Immature natural killer cell (primary cell): ENCODE results near the gene SSBP4. TPM values are rescaled to one million over a fixed set of nuclear protein-coding genes. Genes with fewer than 3 reads are reported as not detected.
"Not testable (repeated sequence)": the region's sequence is repeated elsewhere in the genome, so short reads cannot be mapped to it uniquely, and the experiment has no call there.

Experiments used
- DNase-seq, 3 donors: peaks; one replicate each; pipeline ENCODE4 v3.0.0; 2022; ENCODE audit warnings: mixed read lengths in 1 of 3
- H3K27ac Mint-ChIP-seq, 6 donors: one replicate each; pipeline ENCODE4 v1.8.0; 2020; ENCODE audit warnings: mixed read lengths in 6 of 6, mild to moderate bottlenecking in 5 of 6, inconsistent platforms in 4 of 6, moderate library complexity in 3 of 6
- H3K27me3 Mint-ChIP-seq, 3 donors: one replicate each; pipeline ENCODE4 v1.8.0; 2020 to 2021; ENCODE audit warnings: low read depth in 3 of 3, mild to moderate bottlenecking in 3 of 3, mixed read lengths in 3 of 3, moderate library complexity in 3 of 3, inconsistent platforms in 1 of 3
- H3K36me3 Mint-ChIP-seq, 3 donors: one replicate each; pipeline ENCODE4 v1.8.0; 2020; ENCODE audit warnings: mixed read lengths in 3 of 3, inconsistent platforms in 2 of 3, mild to moderate bottlenecking in 2 of 3
- H3K4me1 Mint-ChIP-seq, 2 donors: one replicate each; pipeline ENCODE4 v1.8.0; 2020; ENCODE audit warnings: inconsistent platforms in 2 of 2, mild to moderate bottlenecking in 2 of 2, mixed read lengths in 2 of 2, moderate library complexity in 1 of 2
- H3K4me3 Mint-ChIP-seq, 5 donors: one replicate each; pipeline ENCODE4 v1.8.0; 2020; ENCODE audit warnings: mild to moderate bottlenecking in 5 of 5, mixed read lengths in 5 of 5, inconsistent platforms in 3 of 5, moderate library complexity in 3 of 5
- H3K9me3 Mint-ChIP-seq, 6 donors: one replicate each; pipeline ENCODE4 v1.8.0; 2020; ENCODE audit warnings: mild to moderate bottlenecking in 6 of 6, mixed read lengths in 6 of 6, inconsistent platforms in 4 of 6, moderate library complexity in 3 of 6
- polyA plus RNA-seq, 3 donors: library from polyadenylated mRNA; unstranded; fragments of 300-500 nt; fragmentation: Illumina TruSeq; gene quantifications; one replicate each; pipeline ENCODE4 v1.2.3, GENCODE V29; 2021

Gene SSBP4
- polyA plus RNA-seq, result 100 to 1,000 TPM in 2 of 3 donors, 10 to 100 TPM in 1; 73.5 to 122 (median 107) TPM

- Mint-ChIP-seq H3K4me3 (peak within 1 kb of the TSS; percentile 91 to 98 (median 95)), H3K27me3 (peaks cover 17 to 28% (median 28%) of the 10 kb centered on the region in 3 donors), H3K27ac (peak within 1 kb of the TSS; percentile 95 to 99 (median 98)), H3K9me3 (no peaks in the 10 kb centered on the region), H3K36me3 (no peaks in the 10 kb centered on the region), H3K4me1 (peaks cover 81 to 86% of the 10 kb centered on the region in 2 donors)
- DNase-seq, result peak; percentile 78 to 85 (median 84)
Measured at GRCh38 chr19:18419195-18419698, at the start of gene SSBP4. Gene SSBP4, plus strand, starts transcription at chr19:18419398. Its CDS starts 251 bp downstream, at chr19:18419649.

DNA sequence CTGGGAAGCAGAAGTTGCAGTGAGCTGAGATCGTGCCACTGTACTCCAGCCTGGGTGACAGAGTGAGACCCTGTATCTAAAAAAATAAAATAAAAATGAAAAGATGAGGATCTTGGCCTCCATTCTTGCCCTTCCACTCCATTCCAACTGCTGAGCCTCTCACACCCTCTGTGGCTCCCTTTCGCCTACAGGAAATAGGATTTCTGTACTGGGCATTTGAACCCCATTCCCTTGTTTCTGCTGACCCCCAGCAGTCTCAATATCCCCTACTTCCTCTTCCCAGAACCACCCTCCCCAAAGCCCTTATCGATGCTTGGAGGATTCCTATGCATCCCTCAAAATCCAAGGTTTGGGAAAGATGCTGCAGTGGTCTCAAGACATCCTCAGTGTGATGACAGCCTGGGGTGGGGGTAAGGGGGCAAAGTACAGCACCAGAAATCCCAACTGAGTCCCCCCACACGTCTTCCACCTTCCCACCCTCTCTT lies 45.7 kb upstream of the SSBP4 start:
- no peaks in the 10 kb centered on the region for H3K36me3 Mint-ChIP-seq
- no peak for DNase-seq
- H3K27me3 Mint-ChIP-seq, result peaks cover 6 to 9% (median 7%) of the 10 kb centered on the region in 3 donors
- H3K4me3 Mint-ChIP-seq, result peak overlapping the region; percentile 75 to 82 (median 77)
- no peaks in the 10 kb centered on the region for H3K9me3 Mint-ChIP-seq
- H3K4me1 Mint-ChIP-seq, result peaks cover 18 to 29% of the 10 kb centered on the region in 2 donors
- H3K27ac Mint-ChIP-seq, result peak overlapping the region; percentile 84 to 98 (median 95)

GRCh38 chr19:18373892-18374629 lies 45.1 kb upstream of the SSBP4 start:
- peaks cover 6 to 9% (median 7%) of the 10 kb centered on the region in 3 donors for H3K27me3 Mint-ChIP-seq
- H3K9me3 Mint-ChIP-seq, result no peaks in the 10 kb centered on the region

DNA sequence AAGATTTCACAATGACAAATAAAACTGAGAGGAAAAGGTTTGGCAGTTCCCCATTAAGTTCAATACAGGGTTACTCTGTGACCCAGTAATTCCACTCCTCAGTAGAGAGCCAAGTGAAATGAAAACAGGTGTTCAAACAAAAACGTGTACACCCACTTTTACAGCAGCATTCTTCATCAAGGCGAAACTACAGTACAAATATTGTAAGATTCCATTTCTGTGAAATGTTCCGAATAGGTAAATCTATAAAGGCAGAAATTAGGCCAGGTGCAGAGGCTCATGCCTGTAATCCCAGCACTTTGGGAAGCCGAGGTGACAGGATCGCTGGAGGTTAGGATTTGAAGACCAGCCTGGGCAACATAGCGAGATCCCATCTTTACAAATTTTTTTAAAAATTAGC lies 42.2 kb upstream of the SSBP4 start:
- Mint-ChIP-seq H3K36me3 (no peaks in the 10 kb centered on the region), H3K4me3 (no peak overlapping the region), H3K9me3 (no peaks in the 10 kb centered on the region), H3K27me3 (peaks cover 7 to 9% (median 8%) of the 10 kb centered on the region in 3 donors), H3K27ac (peak overlapping the region in 5 of 6 donors; percentile 23 to 97 (median 82)), H3K4me1 (peaks cover 18 to 29% of the 10 kb centered on the region in 2 donors)
- DNase-seq, result no peak

More at GRCh38 chr19:18373892-18374629, 45.1 kb upstream of the SSBP4 start:
- H3K27ac Mint-ChIP-seq, result peak overlapping the region; percentile 84 to 98 (median 95)
- peaks cover 18 to 29% of the 10 kb centered on the region in 2 donors for H3K4me1 Mint-ChIP-seq
- DNase-seq, result peak; percentile 89 to 92 (median 89)
- H3K4me3 Mint-ChIP-seq, result peak overlapping the region; percentile 75 to 82 (median 77)
- H3K36me3 Mint-ChIP-seq, result no peaks in the 10 kb centered on the region

DNA sequence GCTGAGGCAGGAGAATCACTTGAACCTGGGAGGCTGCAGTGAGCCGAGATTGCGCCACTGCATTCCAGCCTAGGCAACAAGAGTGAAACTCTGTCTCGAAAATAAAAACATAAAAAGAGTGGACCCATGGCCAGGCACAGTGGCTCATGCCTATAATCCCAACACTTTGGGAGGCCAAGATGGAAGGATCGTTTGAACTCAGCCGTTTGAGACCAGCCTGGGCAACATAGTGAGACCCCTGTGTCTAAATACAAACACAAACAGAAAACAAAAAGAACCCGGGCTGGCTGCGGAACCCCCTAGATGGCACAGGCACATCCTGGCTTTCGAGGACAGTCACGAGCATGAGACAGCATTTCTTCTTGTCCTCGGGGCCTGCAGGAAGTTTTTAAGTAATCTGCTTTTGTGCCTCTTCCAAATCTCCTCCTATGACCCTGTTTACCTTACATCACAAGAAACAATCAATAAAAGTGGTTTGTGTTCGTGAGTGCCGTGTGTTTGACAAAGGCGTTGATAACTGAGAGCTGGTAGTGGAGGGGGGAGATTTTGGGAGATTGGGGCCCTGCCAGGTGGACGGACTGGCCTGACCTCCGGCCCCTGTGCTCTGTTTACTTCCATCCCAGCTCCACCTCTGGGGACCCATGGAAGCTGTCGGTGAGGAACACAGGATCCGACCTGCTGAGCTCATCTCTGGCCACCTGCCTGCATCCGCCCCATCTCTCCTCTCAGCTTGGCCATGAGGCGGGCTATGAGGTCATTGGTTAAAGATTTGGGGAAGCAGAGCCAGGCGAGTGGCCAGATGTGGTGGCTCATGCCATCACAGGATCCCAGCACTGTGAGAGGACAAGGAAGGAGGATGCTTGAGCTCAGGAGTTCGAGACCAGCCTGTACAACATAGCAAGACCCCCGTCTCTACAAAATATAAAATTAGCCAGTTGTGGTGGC lies 39.1 kb upstream of the SSBP4 start:
- no peak overlapping the region for H3K4me3 Mint-ChIP-seq
- H3K27me3 Mint-ChIP-seq, result peaks cover 3 to 5% (median 5%) of the 10 kb centered on the region in 3 donors
- H3K4me1 Mint-ChIP-seq, result peaks cover 0 to 4% of the 10 kb centered on the region in 2 donors
- peak overlapping the region in 1 of 6 donors; percentile 45 for H3K27ac Mint-ChIP-seq
- H3K36me3 Mint-ChIP-seq, result no peaks in the 10 kb centered on the region
- DNase-seq, result no peak
- no peaks in the 10 kb centered on the region for H3K9me3 Mint-ChIP-seq

DNA sequence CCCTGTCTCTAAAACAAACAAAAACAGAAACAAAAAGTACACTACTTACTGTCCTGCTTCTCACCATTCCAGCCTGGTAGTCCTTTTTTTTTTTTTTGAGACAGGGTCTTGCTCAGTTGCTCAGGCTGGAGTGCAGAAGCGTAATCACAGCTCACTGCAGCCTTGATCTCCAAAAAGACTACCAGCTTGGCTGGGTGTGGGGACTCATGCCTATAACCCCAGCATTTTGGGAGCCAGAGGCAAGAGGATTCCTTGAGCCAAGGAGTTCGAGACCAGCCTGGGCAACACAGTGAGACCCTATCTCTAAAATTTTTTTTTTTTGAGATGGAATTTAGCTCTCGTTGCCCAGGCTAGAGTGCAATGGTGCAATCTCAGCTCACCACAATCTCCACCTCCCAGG lies 38.4 kb upstream of the SSBP4 start:
- Mint-ChIP-seq H3K36me3 (no peaks in the 10 kb centered on the region), H3K27ac (no peak overlapping the region), H3K4me1 (peaks cover 0 to 3% of the 10 kb centered on the region in 2 donors), H3K9me3 (no peaks in the 10 kb centered on the region), H3K27me3 (peaks cover 2 to 11% (median 5%) of the 10 kb centered on the region in 3 donors), H3K4me3 (no peak overlapping the region)
- no peak for DNase-seq

- not testable (repeated sequence) for DNase-seq, H3K9me3 Mint-ChIP-seq, H3K27ac Mint-ChIP-seq, H3K36me3 Mint-ChIP-seq, H3K4me3 Mint-ChIP-seq
- peaks cover 2 to 15% (median 3%) of the 10 kb centered on the region in 3 donors for H3K27me3 Mint-ChIP-seq
- peaks cover 12 to 14% of the 10 kb centered on the region in 2 donors for H3K4me1 Mint-ChIP-seq
Measured at GRCh38 chr19:18383622-18384021, 35.6 kb upstream of the SSBP4 start.

DNA sequence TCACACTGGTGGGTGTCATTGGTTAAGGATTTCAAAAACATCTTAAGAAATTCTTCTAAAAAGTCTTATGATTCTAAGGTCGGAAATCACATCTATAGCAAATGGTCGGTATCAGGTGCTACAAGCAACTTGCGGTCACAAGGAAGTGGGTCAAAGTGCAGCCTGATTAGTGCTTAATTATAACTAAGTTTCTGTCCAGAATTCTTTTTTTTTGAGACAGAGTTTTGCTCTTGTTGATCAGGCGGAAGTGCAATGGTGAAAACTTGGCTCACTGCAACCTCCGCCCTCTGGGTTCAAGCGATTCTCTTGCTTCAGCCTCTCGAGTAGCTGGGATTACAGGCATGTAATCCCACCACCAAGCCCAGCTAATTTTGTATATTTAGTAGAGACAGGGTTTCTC lies 34.4 kb upstream of the SSBP4 start:
- DNase-seq, result no peak
- H3K4me1 Mint-ChIP-seq, result peaks cover 14% of the 10 kb centered on the region in 2 donors
- H3K36me3 Mint-ChIP-seq, result no peaks in the 10 kb centered on the region
- H3K4me3 Mint-ChIP-seq, result no peak overlapping the region
- H3K9me3 Mint-ChIP-seq, result no peaks in the 10 kb centered on the region
- no peak overlapping the region for H3K27ac Mint-ChIP-seq
- peaks cover 2 to 16% (median 3%) of the 10 kb centered on the region in 3 donors for H3K27me3 Mint-ChIP-seq

- no peak for DNase-seq
- H3K27ac Mint-ChIP-seq, result no peak overlapping the region
- no peaks in the 10 kb centered on the region for H3K36me3 Mint-ChIP-seq
- H3K9me3 Mint-ChIP-seq, result no peaks in the 10 kb centered on the region
- peaks cover 2 to 19% (median 4%) of the 10 kb centered on the region in 3 donors for H3K27me3 Mint-ChIP-seq
- H3K4me1 Mint-ChIP-seq, result peaks cover 14% of the 10 kb centered on the region in 2 donors
- H3K4me3 Mint-ChIP-seq, result no peak overlapping the region
Measured at GRCh38 chr19:18385359-18385674, 33.9 kb upstream of the SSBP4 start.

DNA sequence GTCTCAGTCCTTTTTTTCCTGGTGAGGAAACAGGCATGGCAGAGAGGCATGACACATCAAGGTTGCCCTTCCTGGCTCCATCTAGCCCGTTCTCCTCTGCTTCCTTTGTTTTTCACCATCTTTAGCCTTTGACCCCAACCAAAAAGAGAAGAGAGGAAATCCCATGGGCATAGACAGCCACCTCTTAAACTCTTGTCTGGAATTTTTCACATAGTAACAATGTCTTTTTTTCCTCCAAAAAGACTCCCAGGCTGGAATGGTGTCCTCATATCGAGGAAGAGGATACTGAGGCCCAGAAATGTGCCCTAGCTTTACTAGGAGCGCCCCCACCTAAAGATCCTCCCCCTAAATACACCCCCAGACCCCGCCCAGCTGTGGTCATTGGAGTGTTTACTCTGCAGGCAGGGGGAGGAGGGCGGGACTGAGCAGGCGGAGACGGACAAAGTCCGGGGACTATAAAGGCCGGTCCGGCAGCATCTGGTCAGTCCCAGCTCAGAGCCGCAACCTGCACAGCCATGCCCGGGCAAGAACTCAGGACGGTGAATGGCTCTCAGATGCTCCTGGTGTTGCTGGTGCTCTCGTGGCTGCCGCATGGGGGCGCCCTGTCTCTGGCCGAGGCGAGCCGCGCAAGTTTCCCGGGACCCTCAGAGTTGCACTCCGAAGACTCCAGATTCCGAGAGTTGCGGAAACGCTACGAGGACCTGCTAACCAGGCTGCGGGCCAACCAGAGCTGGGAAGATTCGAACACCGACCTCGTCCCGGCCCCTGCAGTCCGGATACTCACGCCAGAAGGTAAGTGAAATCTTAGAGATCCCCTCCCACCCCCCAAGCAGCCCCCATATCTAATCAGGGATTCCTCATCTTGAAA lies 33.3 kb upstream of the SSBP4 start, which contains the start of gene GDF15:
GDF15 (plus strand) TSS at position 484 of the 868 bp plus-strand sequence; CDS start at position 516, 32 bp downstream.
- Mint-ChIP-seq H3K36me3 (peaks cover 0 to 4% (median 0%) of the 10 kb centered on the region in 3 donors), H3K27ac (no peak within 1 kb of the TSS), H3K4me3 (no peak within 1 kb of the TSS), H3K4me1 (peaks cover 14% of the 10 kb centered on the region in 2 donors), H3K27me3 (peaks cover 2 to 18% (median 4%) of the 10 kb centered on the region in 3 donors), H3K9me3 (no peaks in the 10 kb centered on the region)
- DNase-seq, result peak in 1 of 3 donors; percentile 22

DNA sequence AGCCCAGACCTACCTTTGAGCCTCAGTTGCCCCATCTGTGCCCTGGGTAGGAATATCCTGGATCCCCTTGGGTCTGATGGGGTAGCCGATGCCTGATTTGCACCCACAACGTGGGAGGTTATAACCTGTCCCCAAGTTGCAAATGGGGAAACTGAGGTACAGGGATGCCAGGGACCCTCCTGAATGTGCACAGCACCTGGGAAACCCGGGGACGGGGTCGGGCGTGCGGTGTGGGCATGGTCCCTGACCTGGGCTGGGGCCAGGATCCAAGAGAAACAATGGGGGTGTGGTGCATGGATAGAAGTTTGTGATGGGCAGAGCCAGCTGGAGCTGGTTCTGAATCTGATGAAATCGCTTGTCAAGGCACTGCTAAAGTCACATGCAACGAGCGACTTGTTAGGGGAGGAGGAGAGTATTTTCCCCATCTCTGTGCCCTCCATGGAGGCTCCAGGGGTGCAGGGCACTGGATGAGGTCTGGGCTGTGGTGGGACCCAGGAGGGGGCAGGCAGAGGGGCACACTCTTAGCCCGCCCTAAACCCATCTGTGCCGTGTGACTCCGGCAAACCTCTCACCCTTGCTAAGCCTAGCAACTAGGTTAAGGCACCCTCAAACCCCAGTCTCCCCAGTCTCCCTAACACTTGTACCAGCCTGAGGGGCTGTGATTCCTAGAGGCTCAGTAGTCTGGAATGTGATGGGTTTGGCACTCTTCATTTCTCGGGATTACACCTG lies 32.5 kb upstream of the SSBP4 start:
- Mint-ChIP-seq H3K27ac (no peak overlapping the region), H3K27me3 (peaks cover 2 to 18% (median 4%) of the 10 kb centered on the region in 3 donors), H3K4me3 (no peak overlapping the region), H3K36me3 (peaks cover 0 to 4% (median 0%) of the 10 kb centered on the region in 3 donors), H3K4me1 (peaks cover 14% of the 10 kb centered on the region in 2 donors), H3K9me3 (no peaks in the 10 kb centered on the region)
- no peak for DNase-seq
